ENCODE measurements around the gene PTPRM.

The PTPRM gene

GRCh38 chr18:7830468-7830867, 263.4 kb downstream of the PTPRM start:
- peak; percentile 40 for DNase-seq (ENCODE audit: low read depth)
- TF ChIP-seq MYC (IDR thresholded peaks at IDR 0.05; ENCODE audit: low read depth, low read length) (no peak), POLR2A (IDR thresholded peaks at IDR 0.05; ENCODE audit: extremely low read depth, insufficient read length) (no peak)
- TF ChIP-seq, protein P1, sequence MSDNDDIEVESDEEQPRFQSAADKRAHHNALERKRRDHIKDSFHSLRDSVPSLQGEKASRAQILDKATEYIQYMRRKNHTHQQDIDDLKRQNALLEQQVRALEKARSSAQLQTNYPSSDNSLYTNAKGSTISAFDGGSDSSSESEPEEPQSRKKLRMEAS (IDR thresholded peaks at IDR 0.05; ENCODE audit: low read depth, low read length), result no peak
- TF ChIP-seq, protein P2, sequence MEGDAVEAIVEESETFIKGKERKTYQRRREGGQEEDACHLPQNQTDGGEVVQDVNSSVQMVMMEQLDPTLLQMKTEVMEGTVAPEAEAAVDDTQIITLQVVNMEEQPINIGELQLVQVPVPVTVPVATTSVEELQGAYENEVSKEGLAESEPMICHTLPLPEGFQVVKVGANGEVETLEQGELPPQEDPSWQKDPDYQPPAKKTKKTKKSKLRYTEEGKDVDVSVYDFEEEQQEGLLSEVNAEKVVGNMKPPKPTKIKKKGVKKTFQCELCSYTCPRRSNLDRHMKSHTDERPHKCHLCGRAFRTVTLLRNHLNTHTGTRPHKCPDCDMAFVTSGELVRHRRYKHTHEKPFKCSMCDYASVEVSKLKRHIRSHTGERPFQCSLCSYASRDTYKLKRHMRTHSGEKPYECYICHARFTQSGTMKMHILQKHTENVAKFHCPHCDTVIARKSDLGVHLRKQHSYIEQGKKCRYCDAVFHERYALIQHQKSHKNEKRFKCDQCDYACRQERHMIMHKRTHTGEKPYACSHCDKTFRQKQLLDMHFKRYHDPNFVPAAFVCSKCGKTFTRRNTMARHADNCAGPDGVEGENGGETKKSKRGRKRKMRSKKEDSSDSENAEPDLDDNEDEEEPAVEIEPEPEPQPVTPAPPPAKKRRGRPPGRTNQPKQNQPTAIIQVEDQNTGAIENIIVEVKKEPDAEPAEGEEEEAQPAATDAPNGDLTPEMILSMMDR (IDR thresholded peaks at IDR 0.05; ENCODE audit: low read depth, low read length), result no peak
- H3K4me3 ChIP-seq (ENCODE audit: low read depth, low read length), result no peak overlapping the region

- DNase-seq (ENCODE audit: low read depth), result no peak
- TF ChIP-seq POLR2A (IDR thresholded peaks at IDR 0.05; ENCODE audit: extremely low read depth, insufficient read length) (no peak), MYC (IDR thresholded peaks at IDR 0.05; ENCODE audit: low read depth, low read length) (no peak)
- TF ChIP-seq, protein P1 (IDR thresholded peaks at IDR 0.05; ENCODE audit: low read depth, low read length), result no peak
- TF ChIP-seq, protein P2 (IDR thresholded peaks at IDR 0.05; ENCODE audit: low read depth, low read length), result no peak
- H3K4me3 ChIP-seq (ENCODE audit: low read depth, low read length), result no peak overlapping the region
These were observed 272.4 kb downstream of the PTPRM start for GRCh38 chr18:7839548-7839947.

GRCh38 chr18:7840411-7840810, 273.3 kb downstream of the PTPRM start:
- H3K4me3 ChIP-seq (ENCODE audit: low read depth, low read length), result no peak overlapping the region
- TF ChIP-seq, protein P2 (IDR thresholded peaks at IDR 0.05; ENCODE audit: low read depth, low read length), result no peak
- no peak for TF ChIP-seq POLR2A (IDR thresholded peaks at IDR 0.05; ENCODE audit: extremely low read depth, insufficient read length)
- TF ChIP-seq, protein P1 (IDR thresholded peaks at IDR 0.05; ENCODE audit: low read depth, low read length), result no peak
- no peak for TF ChIP-seq MYC (IDR thresholded peaks at IDR 0.05; ENCODE audit: low read depth, low read length)
- DNase-seq (ENCODE audit: low read depth), result no peak

DNA sequence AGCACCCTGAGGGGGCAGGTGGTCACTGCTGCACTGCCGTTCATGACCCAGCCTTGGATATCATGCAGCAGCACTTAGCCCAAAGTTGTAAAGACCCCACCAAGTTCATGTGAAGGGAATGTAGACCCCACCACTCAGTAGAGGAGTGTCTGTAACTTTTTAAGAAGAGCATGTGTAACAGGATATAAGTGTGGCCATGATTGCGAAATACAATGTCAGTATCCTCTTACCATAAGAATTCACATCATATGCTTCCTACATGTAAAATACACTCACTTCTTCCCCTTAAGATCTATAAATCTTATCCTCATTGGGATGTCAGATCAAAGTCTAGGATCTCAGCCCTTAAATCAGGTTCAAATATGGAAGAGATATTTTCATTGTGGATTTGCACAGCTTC, 276.9 kb downstream of the PTPRM start:
- TF ChIP-seq POLR2A (IDR thresholded peaks at IDR 0.05; ENCODE audit: extremely low read depth, insufficient read length), result no peak
- TF ChIP-seq MYC (IDR thresholded peaks at IDR 0.05; ENCODE audit: low read depth, low read length), result no peak
- H3K4me3 ChIP-seq (ENCODE audit: low read depth, low read length), result no peak overlapping the region
- peak; percentile 3 for DNase-seq (ENCODE audit: low read depth)

DNA sequence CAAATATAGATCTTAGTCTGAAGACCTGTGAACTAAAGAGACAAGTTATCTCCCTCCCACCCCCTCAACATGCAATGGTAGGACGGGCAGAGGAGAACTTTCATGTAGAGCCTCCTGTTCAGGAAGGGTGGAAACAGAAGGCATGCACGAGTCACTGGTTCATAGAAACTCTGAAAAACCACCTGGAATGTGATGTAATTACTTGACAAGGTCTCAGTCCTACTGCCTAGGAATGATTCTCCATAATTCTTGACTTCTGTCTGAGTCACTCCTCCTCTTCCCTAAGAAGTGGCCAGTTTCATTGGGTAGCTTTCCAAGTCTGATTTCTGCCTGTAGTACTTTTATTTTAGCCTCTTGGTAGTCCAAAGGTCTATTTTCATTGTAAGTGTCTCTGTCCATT, 277.3 kb downstream of the PTPRM start:
- H3K4me3 ChIP-seq (ENCODE audit: low read depth, low read length), result no peak overlapping the region
- no peak for DNase-seq (ENCODE audit: low read depth)
- TF ChIP-seq, protein P1 (IDR thresholded peaks at IDR 0.05; ENCODE audit: low read depth, low read length), result no peak
- TF ChIP-seq, protein P2 (IDR thresholded peaks at IDR 0.05; ENCODE audit: low read depth, low read length), result no peak
- TF ChIP-seq POLR2A (IDR thresholded peaks at IDR 0.05; ENCODE audit: extremely low read depth, insufficient read length) (no peak), MYC (IDR thresholded peaks at IDR 0.05; ENCODE audit: low read depth, low read length) (no peak)

- TF ChIP-seq, protein P1 (IDR thresholded peaks at IDR 0.05; ENCODE audit: low read depth, low read length), result no peak
- TF ChIP-seq POLR2A (IDR thresholded peaks at IDR 0.05; ENCODE audit: extremely low read depth, insufficient read length) (no peak), MYC (IDR thresholded peaks at IDR 0.05; ENCODE audit: low read depth, low read length) (no peak)
- TF ChIP-seq, protein P2 (IDR thresholded peaks at IDR 0.05; ENCODE audit: low read depth, low read length), result no peak
These were observed 279.2 kb downstream of the PTPRM start for GRCh38 chr18:7846335-7846734.

More at GRCh38 chr18:7846335-7846734, 279.2 kb downstream of the PTPRM start:
- H3K4me3 ChIP-seq (ENCODE audit: low read depth, low read length), result no peak overlapping the region
- DNase-seq (ENCODE audit: low read depth), result no peak
